K562 (cell line): ENCODE data around the gene RAP1A.

Experiments
- CTCF ChIP-seq, 3 experiments: IDR thresholded peaks in 2 of 3; conservative IDR thresholded peaks in 1 of 3; 2 replicates each; pipeline ENCODE4 v1.5.1; 2011 to 2012; ENCODE audit warnings: low read length in 3 of 3, mild to moderate bottlenecking in 3 of 3, control low read depth in 2 of 3, improper control_type of control experiment in 1 of 3, inconsistent platforms in 1 of 3, low read depth in 1 of 3, mixed read lengths in 1 of 3, moderate library complexity in 1 of 3; ENCODE audit not compliant: insufficient read depth in 2 of 3
- PHF20 ChIP-seq: fragments of 450-650 bp; IDR thresholded peaks from 2 replicates; pipeline ENCODE4 v1.6.1; 2018; ENCODE audit not compliant: partially characterized antibody
- ZNF699 ChIP-seq: fragments of 250-450 bp; sonication (Bioruptor Pico); IDR thresholded peaks from 2 replicates; pipeline ENCODE4 v1.8.0; 2021; ENCODE audit warnings: mild to moderate bottlenecking, moderate library complexity; ENCODE audit not compliant: insufficient replicate concordance

GRCh38 chr1:111629190-111629954 lies 9.8 kb downstream of the RAP1A start:
- no peak for TF ChIP-seq PHF20
- TF ChIP-seq ZNF699 (CRISPR knock-in tag): no peak
- TF ChIP-seq CTCF (IDR thresholded peaks at IDR 0.05 in 2 of 3, conservative IDR thresholded peaks at IDR 0.05 in 1 of 3; ENCODE audit: insufficient read depth in 2 of 3, low read depth in 1 of 3, low read length in 3 of 3): no peak
